ENCODE data around the gene BCOR. TPM values are rescaled to one million over a fixed set of nuclear protein-coding genes. Genes with fewer than 3 reads are reported as not detected.

BCOR gene
- total RNA-seq, 2 experiments from 2014 or later = 26.1 to 26.3 TPM

- intact Hi-C loops (cut with DNase I, micrococcal nuclease) = loop anchor here (10.0 kb wide), 3 partner anchors 81 to 261 kb away; no protein-coding TSS in a partner anchor
- Mint-ChIP-seq H3K9me3 (no peaks in the 10 kb centered on the region), H3K4me1 (ENCODE audit: low read depth) (peaks cover 8% of the 10 kb centered on the region), H3K27ac (no peak overlapping the region), H3K27me3 (peaks cover 33% of the 10 kb centered on the region), H3K4me3 (no peak overlapping the region), H3K36me3 (ENCODE audit: low read depth) (no peaks in the 10 kb centered on the region)
- ChIA-PET CTCF (no interaction called here), POLR2A (no interaction called here)
- no peak overlapping the region for H3K4me3 ChIP-seq (ENCODE audit: low read length)
- H3K27ac ChIP-seq (ENCODE audit: low read depth in 1 of 2, low read length in 2 of 2) = no peak overlapping the region
- DNase-seq (no peak), ATAC-seq (ENCODE audit: poor library complexity) (no peak)
- H3K36me3 ChIP-seq (ENCODE audit: insufficient read depth, low read length) = no peaks in the 10 kb centered on the region
- peaks cover 20 to 24% of the 10 kb centered on the region in 2 experiments for H3K27me3 ChIP-seq (ENCODE audit: control insufficient read depth in 1 of 2, insufficient read depth in 2 of 2, low read length in 2 of 2)
- TF ChIP-seq CTCF (IDR thresholded peaks at IDR 0.05) = no peak
- peaks cover 24% of the 10 kb centered on the region for H3K4me1 ChIP-seq (ENCODE audit: insufficient read depth, low read length)
- H3K9me3 ChIP-seq (ENCODE audit: control insufficient read depth in 1 of 2, insufficient read depth in 1 of 2, low read length in 2 of 2) = no peaks in the 10 kb centered on the region
Measured at GRCh38 chrX:40003428-40004245, 94.1 kb downstream of the BCOR start.

GRCh38 chrX:40003071-40003427, 94.7 kb downstream of the BCOR start:
- H3K27me3 Mint-ChIP-seq = peaks cover 30% of the 10 kb centered on the region
- no peaks in the 10 kb centered on the region for H3K36me3 Mint-ChIP-seq (ENCODE audit: low read depth)
- ChIA-PET POLR2A (no interaction called here), CTCF (interaction anchor here (0.5 kb wide), 1 partner anchor 111 kb away, joined by 3 read pairs; no protein-coding TSS in a partner anchor)
- no peaks in the 10 kb centered on the region for H3K36me3 ChIP-seq (ENCODE audit: insufficient read depth, low read length)
- TF ChIP-seq CTCF (IDR thresholded peaks at IDR 0.05) = no peak
- DNase-seq (no peak), ATAC-seq (ENCODE audit: poor library complexity) (no peak)
- H3K27ac ChIP-seq (ENCODE audit: low read depth in 1 of 2, low read length in 2 of 2) = no peak overlapping the region
- intact Hi-C loops (cut with DNase I, micrococcal nuclease) = loop anchor here (10.0 kb wide), 3 partner anchors 82 to 262 kb away; no protein-coding TSS in a partner anchor
- no peak overlapping the region for H3K4me3 Mint-ChIP-seq
- H3K4me1 ChIP-seq (ENCODE audit: insufficient read depth, low read length) = peaks cover 20% of the 10 kb centered on the region
- no peaks in the 10 kb centered on the region for H3K9me3 Mint-ChIP-seq
- H3K4me3 ChIP-seq (ENCODE audit: low read length) = no peak overlapping the region
- H3K4me1 Mint-ChIP-seq (ENCODE audit: low read depth) = peaks cover 8% of the 10 kb centered on the region
- H3K9me3 ChIP-seq (ENCODE audit: control insufficient read depth in 1 of 2, insufficient read depth in 1 of 2, low read length in 2 of 2) = no peaks in the 10 kb centered on the region
- H3K27me3 ChIP-seq (ENCODE audit: control insufficient read depth in 1 of 2, insufficient read depth in 2 of 2, low read length in 2 of 2) = peaks cover 20 to 24% of the 10 kb centered on the region in 2 experiments
- no peak overlapping the region for H3K27ac Mint-ChIP-seq
